UCSD-AML1 (cell line): ENCODE measurements around the gene TCP11.

Source experiments
- DNase-seq: peaks from one replicate; lab custom pipeline; 2025; ENCODE audit not compliant: unreplicated experiment; lab: John Stamatoyannopoulos, UW

TCP11 gene

DNA sequence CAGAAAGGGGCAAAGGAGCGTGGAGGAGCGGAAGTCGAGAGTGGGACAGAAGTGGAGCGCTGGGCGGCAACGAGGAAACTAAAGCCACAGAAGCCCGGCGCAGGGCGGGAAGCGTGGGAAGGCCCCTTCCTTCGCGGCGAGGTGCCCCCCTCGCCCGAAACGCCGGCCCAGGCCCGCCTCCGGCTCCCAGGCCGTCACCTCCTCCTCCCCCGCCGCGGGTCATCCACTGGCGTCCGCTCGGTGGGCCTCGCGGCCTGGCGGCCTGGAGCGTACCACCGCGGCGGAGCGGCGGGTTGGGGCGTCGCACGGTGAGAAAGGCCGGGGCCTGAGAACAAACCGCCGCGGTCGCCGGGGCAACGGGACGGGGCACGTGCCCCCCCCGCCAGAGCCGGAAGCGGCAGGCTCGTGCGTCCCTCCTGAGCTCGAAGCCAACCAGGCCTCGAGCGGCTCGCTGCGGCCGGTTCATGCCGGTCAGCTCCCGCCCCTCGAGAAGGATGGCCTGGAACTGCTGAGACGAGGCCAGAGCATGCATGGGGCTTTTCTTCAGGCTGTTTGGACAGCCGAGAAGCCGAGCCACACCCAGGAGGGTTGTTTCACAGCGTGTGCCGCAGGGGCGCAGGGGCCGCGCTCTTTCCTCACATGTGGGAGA is at the start of gene TCP11:
TSS of gene TCP11 (minus strand) at position 333 of the 649 bp plus-strand sequence. CDS start 469 bp downstream, outside the sequence.
- no peak for DNase-seq

DNA sequence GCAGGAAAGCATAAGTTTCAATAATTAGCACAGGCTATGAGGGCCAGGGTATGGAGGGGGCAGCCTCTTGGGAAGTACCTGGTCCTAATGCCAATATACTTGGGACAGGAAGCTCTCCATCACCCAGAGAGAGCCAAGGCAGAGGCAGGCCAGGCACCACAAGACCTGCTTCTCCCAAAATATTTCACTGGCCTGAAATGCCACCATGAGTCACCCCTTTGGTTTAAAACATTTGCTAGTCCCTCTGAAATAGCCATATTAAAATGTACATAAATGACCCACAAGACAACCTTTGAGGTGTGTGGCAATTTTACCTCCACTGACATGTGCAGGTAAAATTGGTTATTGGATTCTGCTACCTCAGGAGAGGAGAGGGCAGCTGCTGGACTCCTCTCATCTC is 49.2 kb upstream of the TCP11 start:
- DNase-seq = no peak

DNA sequence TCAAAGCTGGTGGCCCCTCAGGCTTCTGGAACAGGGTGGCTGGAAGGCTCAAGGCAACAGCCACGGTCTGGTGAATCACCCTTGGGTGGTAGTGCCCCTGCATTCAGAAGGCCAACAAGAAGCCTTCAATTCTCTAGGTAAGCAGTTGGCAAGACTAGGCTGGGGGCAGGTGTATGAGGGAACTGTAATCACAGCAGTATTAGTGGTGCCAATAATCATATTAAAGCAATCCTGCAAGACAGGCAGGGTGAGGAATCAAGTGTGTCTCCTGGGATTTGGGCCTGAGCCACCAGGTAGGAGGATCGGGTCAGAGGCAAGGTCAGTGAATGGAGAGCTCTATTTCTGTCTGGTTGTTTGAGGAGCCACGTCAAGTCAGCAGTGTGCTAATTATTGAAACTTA is 47.7 kb upstream of the TCP11 start:
- no peak for DNase-seq

DNA sequence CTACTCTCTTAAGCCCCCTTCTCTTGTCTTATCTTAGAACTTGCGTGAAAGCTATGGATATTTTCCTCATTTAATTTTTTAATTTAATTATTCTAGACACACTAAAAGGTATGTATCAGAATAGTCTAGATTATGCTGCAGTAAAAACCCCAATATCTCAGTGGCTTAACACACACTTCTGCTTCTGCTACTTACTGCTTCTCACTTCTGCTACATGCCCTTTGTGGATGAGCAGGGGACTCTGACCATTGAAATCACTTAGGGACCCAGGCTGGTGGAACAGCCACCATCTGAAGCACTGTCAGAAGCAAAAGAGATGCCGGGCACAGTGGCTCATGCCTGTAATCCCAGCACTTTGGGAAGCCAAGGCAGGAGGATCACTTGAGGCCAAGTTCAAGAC is 45.4 kb upstream of the TCP11 start:
- DNase-seq = no peak

DNA sequence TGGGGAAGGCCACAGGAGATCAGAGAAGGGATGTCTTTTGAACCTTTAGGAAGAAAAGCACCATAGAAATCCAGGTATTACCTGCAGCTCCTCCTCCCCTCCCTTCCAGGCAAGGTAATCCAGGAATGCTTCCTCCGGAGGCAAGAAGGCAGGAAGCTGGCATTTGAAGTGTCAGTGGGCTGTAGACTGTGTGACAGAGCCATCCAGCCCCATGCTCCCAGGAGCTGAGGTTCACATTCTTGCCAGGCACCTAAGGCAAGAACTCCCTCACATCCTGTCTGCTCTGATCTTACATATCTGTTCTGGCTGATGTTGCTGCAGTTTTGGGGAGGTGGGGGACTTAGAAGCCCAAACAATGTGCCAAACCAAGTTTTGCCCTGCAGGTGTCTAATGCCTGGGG is 44.8 kb upstream of the TCP11 start:
- DNase-seq = no peak

DNA sequence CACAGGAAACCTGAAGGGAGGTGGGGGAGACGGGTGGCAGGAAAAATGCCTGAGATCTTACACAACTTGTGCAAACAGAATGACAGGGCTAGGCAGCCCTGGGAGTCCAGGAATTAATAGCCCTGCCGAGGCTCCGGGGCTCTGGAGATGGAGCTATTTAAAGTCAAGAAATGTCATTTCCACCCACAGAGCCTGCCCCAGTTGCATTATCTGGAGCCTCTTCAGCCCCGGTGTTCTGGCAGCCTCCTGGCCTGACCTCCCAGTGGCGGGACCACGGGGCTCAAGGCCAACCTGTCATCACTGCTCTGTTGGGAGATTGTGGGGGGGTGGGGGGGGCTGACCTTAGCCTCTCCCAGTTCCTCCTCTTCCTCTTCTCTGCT is 44.2 kb upstream of the TCP11 start:
- peak; percentile 56 for DNase-seq

DNA sequence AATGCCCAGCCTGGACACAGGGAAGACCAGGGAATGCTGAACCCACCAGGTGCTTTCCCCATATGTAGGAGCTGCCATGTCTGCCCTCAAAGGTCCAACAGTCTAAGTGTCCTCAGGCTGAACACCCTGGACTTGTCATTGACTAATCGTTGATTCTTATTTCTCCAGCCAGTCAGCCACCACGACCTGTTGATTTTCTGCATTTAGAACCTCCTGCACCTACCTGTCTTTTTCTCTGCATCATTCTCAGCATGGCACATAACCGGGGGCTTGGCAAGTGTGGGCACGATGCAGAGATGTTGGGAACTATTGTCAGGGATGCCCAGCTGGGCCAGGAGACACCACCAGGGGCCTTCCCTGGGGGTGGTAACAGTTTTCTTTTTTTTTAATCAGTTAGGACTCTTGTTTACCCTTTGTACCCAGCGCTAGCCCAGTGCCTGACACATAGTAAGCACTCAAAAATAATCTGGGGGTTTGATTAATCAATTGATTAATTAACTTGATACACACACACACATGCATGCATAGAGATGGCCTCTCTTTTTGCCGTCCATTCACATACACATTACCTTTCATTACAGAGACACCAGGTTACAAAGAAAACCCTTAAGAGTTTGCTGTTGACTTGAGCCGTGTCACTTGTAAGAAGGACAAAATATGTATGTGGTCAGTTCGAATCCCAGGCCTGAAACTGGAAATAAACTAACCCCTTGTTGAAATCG is 43.6 kb upstream of the TCP11 start:
- DNase-seq = no peak

DNA sequence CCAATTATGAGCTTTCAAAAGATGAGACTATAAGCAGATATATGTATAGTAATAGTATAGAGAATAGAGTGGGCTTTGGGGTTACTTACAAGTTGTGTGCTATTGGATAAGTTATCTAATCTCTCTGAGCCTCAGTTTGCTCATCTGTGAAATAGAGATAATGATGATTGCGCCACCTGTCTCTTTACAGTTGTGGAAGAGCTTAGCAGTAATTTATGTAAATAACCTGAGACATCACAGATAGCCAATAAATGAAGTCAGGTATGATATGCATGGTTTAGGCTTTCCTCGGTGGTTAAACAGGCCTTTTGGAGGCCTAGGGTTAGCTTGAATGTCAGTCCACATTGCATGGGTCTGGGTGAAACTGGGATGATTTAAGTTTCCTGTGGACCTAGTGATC is 42.8 kb upstream of the TCP11 start:
- no peak for DNase-seq

DNA sequence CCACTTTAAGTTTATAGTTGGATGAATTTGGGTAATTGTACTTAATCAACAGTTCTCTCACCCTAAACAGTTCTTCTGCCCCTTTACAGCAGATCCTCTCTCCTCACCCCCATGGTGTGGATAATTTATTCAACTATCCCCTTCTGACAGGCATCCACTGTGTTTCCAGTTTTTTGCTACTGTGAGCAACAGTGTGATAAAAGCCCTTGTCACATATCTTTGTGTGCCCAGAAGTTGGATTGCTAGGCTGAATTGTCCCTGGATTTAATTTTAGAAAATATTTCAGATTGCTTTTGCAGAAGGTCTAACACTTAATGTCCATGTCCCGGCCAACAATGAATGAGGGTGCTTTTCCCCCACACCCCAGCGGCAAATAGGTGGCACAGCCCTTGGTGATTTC is 42.1 kb upstream of the TCP11 start:
- no peak for DNase-seq

DNA sequence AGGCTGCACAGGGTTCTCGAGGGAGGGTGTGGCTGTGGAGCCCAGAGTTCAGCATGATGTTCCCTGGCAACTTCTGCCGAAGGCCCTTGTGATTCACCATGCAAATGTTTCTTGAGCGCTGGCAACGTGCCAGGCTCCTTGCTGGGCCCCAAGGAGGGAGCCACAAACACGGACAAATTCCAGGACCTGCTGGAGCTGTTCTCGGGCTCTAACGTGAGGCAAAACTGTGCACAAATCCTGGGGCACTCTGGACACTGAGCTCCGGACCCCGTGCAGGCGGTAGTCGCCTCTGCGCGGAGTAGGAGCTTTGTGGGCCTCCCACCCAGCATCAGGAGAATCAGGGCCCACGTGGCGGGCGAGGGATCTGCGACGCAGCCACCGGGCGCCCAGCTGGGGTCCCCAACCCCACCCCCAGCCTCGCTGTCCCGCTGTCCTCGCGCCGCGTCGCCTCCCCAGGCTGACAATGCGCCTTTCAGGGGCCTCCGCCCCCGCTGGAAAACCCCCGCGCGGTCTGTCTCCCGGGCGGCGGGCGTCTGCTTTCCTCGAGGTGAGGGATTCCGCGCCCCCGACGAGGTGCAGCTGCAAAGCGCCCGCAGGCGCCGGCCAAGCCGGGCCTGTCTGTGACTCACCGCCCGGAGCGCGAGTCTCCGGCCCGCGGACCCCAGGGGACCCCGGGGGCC is 40.9 kb upstream of the TCP11 start:
- DNase-seq = no peak

DNA sequence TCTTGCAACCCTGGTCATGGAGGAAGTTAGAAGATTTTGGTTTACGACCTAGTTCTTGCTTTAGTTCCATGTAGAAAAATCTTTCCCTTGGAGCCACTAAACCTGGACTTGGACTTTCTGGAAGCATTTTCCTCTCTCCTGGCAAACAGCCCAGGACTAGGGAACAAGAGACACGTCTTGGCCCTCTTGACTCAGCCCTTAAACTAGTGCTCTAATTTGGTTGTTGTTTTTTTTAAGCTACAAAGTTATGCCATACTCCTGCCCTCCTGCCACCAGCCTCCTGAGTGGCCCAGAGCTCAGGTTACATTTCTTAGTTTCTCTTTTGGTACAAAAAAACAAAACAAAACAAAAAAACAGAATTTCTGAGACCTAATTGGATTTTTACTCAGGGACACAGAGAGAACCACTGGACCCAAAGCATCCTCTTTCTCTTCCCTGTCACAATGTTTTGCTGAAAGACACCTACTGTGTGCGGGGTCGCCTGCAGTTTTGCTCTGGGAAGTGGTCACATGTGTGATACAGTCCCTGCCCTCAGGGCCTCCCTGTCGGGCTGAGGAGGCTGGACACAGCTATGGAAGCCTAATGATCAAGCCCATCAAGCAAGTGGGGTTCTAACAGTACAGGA is 40.3 kb upstream of the TCP11 start:
- no peak for DNase-seq

DNA sequence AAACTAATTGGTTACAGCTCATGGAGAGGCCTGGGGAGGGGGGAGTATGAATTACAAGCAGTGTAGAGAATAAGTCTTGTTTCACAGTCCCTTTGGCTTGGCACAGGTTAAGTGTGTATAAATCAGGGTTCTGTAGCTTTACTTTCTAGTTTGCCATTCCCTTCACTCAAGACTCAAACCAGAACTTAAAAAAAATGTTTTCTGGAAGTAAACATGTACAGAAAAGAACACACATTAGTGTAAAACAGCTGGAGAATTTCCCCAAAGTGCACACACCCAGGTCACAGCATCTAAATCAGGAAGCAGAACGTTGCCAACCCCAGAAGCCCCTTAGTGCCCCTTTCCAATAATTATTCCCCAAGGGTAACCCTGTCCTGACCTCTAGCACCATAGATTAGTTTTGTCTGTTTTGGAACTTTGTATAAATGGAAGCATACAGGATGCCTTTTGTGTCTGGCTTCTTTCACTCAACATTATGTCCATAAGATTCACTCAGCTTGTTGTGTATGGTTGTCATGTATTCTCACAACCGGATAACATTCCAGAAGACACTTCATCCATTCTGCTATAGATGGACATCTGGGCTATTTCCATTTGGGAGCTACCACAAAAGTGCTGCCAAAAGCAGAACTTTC is 38.9 kb upstream of the TCP11 start:
- no peak for DNase-seq

DNA sequence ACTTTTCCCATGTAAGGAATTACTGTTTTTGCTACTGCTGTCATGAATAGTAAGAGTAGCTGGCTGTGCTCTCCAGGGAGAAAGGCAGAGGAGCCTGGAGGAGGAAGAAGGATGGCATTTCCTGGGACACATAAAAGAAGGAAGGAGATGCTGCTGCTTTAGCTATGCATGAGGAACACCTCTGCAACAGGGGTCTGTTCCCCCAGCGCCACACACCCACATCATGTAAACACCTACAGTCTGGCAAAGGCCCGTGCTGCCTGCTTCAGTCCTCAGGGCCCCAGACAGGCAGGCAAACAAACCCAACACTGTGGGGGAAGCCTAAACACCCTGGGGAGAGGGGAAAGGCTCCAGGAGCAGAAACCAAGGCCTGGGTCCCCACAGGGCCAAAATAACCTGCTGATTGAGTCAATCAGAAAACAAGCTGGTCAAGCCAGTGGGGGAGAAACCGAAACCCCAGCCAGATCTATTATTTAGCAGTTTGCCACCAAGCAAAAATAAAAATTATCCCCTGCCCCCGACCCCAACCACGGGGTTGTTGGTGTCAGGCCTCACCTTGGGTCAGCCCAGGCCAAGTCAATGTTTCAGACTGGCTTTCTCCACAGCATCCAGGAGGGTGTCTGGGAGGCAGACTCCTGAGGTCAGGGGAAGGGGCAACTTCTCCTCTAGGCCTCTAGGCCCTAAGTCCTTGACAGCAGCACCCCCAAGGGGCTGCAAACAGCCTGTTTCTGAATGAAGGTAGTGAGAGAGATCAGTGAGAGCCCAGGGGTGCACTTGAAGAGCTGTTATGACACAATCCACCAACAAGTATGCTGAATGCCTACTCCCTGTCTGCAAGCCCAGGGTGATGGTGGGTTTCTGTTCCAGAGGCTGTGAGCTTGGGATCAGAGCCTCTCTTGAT is 38.0 kb upstream of the TCP11 start:
- DNase-seq = no peak

DNA sequence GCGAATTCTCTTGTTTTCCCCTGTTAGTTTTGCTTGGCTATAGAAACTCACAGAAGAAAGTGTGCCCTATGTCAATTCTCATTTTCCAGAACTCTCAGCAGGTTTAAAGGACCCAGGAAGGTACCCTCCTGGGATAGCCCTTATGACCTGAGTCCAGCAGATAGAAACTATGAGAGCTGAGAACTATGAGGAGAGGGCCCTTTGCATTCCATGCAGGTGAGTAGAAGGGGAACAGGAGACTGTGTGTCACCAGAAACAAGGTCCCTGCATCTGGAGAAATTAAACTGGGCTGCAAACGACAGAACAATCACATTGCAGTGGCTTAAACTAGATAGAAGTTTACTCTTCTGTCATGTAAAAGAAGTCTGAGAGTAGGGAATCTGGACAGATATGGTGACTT is 36.9 kb upstream of the TCP11 start:
- no peak for DNase-seq

DNA sequence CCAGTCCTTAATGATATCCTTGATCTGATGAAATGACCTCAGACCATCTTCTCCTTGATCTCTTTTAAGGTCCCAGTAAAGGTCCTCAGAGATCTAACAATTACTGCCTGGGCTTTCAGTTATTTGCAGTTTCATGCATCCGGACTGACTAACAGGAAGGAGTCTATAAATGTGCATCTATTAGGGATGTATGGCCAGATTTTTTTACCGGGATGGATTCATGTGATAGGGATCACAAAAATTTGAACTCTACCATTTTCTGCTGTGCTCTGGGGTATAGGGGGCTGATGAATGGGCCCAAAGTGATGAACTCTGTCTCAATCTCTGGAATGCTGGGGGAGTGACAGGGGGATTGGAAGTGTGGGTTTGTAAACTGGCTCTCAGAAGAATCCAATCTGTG is 36.5 kb upstream of the TCP11 start:
- DNase-seq = no peak

DNA sequence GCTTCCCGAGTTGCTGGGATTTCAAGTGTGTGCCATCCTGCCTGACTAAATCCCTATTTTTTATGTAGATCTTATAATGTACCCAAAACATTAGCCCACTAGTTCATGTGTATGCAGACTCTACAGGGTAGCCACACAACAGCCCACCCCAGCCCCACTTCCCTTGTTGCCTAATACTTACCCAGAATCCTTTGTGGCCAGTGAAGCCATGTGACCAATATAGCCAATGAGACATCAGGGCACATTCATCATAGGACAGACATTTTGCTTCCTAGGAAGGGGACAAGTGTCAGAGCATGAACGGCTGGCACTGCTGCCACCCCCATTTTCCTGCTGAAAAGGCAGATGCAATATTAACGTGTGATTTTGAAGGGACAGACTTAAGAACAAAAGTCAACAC is 36.0 kb upstream of the TCP11 start:
- no peak for DNase-seq

DNA sequence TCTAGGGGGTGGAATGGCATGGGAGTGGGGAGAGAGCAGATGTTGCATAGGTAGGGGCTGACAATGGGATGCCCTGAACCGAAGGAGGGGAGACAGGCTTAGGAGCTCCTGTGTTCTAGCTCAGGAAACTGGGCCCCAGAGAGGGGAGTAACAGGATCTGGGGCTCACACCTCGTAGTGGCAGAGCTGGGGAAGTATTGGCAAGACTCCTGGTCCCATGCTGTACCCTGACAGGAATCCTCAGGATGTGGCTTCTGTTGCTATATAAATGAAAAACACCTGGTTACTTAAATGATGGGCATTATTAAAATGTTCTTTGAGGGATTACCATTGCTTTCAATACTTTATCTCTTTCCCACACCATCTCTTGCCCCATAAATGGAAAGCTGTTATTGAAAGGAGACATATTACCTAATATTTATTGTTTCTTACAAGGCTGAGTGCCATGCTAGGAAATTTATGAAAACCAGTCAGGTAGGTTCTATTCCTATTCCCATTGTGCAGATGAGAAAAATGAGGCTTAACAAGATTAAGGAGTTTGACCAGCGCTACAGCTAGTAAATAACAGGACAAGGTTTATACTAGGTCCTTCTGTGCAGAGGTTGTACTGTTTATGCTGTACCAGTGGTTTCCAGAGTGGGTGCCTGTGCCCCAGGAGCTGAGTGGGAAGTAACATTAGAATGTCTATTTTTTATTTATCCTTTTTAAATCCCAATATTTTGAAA is 35.3 kb upstream of the TCP11 start:
- DNase-seq = no peak

DNA sequence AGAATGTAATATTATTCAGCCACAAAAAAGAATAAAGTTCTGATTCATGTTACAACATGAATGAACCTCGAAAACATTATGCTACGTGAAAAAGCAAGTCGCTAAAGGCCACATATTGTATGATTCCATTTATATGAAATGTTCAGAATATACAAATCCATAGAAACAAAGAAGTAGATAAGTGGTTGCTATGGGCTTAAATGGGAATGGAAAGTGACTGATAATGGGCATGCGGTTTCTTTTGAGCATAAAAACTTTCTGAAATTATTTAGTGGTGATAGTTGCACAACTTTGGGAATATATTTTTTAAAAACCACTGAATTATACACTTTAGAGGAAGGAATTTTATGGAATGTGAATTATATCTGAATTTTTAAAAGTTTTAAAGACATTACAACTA is 33.4 kb upstream of the TCP11 start:
- no peak for DNase-seq

DNA sequence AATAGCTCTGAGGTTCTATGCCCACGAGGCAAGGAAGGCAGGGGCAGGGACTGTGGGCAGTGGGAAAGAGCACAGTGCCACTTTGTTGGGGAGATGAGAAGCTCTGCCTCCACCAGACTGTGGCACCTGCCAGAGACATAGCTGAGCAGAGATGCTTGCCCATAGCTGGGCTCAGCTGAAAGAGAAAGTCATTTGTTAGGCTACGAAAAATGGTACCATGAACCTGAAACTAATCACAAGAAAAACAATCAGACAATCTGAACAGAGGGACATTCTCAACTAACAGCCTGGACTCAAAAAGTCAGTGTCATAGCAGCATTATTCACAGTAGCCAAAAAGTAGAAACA is 32.9 kb upstream of the TCP11 start:
- no peak for DNase-seq
